ENCODE measurements around the gene GDF10.

GDF10 gene

DNA sequence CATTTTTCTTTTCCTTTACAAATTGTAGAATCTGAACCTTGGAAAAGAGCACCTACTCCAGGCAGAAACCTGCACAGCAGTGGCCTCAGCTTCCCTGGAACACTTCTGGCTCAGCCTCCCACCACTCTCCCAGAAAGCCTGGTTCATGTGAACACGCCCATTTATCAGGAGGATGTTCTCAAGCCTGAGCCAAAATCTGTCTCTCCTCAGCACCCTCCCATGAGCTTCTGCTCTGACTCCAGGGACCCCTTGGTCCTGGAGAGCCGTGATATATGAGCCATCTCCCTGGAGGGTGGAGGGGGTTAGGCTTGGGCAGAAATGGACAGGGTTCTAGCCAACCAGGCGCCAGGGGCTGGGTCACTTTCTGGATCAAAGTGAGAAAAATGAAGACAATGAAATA is 32.4 kb downstream of the GDF10 start:
- DNase-seq (ENCODE audit: low read depth in 1 of 2, low spot score in 1 of 2), result no peak

DNA sequence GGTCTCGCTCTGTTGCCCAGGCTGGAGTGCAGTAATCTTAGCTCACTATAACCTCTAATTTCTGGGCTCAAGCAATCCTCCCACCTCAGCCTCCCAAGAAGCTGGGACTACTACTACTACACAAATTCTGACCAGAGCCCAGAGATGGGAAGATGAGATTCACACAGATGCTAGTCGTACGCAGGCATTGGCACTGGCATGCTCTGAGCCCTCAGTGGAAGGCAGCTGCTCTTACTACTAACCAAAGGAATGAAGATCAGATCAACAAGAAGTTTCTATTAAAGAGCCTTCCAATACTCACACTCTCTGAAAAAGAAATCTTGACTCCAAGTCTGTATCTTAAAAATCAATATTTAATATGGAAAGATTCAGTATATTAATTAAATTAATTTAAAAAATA is 32.9 kb downstream of the GDF10 start:
- DNase-seq (ENCODE audit: low read depth in 1 of 2, low spot score in 1 of 2), result no peak

DNA sequence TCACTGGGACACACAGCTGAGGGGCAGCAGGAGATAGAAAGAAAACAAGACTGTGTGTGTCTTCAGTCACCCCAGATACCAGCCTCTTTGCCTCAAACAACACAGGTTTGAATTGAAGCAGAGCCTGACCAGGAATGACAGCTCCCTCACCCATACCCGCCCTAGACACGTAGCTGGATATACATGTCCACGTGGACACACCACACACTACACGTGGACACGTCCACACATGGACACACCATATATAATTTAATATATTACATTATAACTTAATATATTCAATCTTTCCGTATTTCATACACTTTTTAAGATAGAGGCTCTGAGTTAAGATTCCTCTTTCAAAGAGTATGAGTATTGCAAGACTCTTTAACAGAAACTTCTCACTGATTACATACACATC is 33.5 kb downstream of the GDF10 start:
- DNase-seq (ENCODE audit: low read depth in 1 of 2, low spot score in 1 of 2), result no peak

DNA sequence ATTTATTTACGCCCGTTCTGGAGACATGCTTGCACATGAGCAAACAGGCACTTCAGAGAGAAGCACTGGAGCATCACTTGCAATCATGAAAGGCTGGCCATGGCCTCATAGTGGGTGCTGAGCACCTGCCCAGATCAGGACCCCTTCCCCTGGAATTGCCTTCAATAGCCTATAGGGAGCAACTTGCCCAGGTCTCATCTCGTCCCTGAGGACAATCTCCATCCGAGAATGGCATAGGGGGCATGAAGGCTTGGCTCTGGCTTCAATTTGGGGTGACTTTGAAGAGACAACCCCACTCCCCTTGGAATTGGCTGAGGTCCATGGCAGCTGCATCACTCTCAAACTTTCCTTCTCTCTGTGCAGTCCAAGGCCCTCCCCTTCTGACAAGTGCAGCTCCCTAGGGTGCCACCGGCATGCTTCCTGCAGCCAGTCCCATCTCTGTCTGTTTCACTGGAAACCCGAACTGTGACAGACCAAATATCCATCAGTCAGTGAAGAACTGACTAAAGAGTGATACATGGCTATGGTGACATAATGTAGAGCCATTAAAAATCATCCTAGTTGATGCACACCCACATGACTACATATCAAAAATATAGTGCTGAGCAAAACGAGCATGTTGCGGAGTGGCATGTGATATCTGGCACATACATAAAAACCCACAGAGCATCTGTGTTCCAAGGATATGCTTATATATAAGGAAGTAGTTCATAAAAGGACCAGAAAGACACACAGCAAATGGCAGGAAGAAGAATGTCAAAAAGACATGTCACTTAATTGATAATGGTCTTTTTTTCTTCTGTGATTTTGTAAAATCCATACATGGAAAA is 34.7 kb downstream of the GDF10 start:
- DNase-seq (ENCODE audit: low read depth in 1 of 2, low spot score in 1 of 2), result no peak

DNA sequence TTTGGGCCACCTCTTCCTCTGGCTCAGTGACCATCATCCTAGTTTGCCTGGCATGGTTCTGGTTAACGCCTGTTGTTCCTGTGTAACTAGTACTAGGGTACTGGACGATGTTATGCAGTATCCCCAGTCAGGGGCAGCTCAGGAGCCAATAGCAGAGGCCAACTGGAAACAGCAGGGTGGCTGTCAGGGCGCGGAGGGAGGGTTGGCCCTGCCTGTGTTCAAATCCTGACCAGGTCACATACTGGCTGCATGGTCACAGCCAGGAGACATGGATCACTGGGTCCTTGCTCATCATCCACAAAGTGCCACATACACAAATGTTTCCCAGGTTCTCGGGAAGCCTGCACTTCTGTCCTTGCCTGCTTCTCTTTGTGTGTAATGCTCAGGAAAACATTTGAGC is 35.9 kb downstream of the GDF10 start:
- DNase-seq (ENCODE audit: low read depth in 1 of 2, low spot score in 1 of 2), result no peak

DNA sequence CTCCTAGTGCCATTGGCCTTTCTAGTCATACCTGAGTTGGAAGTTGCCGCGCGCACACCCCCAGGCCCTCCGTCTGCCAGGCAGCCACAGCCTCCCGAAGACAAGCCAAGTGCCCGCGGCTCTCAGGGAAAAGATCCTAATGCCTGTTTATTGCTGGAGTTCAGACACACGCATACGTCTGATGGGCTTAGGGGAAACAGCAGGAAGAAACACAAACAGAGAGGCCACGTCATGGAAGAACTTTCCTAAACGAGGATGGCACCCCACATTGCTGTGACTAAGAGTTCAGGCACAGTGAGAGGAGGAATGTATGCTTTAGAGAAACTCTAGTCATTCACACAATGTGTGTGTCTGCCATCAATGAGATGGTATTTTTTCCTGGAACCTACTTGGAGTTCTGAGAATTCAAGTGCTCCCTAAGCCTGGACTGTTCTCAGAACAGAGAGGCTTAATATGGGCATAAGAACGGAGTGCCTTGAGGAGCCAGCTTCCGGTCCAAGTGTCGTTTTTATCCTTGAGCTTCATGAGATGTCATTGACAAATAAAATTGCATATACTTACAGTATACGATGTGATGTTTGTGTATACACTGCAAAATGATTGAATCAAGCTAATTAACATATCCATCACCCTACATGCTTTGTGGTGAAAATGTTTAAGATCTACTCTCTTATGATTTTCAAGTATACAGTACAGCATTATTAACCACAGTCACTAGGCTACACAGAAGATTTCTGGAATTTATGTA is 36.6 kb downstream of the GDF10 start:
- DNase-seq (ENCODE audit: low read depth in 1 of 2, low spot score in 1 of 2), result no peak

DNA sequence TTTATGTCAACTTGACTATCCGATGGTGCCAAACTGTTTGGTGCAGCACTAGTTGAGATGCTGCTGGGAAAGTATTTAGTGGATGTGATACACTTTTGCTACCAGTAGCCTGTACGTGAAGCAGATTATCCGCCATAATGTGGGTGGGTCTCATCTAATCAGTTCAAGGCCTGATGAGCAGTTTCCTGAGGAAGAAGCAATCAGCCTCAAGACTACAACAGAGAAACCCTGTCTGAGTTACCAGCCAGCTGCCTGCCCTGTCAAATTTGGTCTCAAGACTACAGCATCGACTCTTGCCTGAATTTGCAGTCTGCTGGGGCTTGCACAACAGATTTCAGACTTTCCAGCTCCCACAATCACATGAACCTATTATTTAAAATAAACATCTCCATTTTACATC is 37.3 kb downstream of the GDF10 start:
- DNase-seq (ENCODE audit: low read depth in 1 of 2, low spot score in 1 of 2), result no peak

DNA sequence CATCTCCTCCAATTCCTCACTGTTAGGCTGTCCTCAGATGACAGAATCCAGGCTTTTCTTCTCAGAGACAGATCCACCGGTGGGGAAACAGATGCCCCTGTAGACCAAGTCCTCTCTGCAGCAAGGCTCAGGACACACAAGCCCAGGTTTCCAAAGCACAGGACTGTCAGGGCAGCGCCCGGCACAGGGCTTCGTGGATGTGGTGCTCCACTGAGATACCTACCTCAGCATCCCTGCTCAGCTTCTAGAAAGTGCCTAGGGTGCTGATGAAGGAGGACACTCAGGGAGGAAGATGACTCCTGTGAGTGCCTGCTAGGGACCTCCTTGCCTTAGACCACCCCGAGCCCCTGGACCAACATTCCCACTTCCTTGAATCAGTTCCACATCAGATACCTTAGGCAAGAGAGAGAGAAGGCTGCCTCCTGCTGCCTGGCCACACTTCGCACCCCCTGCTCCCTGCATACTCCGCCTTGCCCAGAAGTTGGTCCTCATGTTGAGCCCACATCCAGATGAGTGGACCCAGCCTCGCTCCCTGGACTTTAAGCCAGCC is 39.3 kb downstream of the GDF10 start:
- no peak for DNase-seq (ENCODE audit: low read depth in 1 of 2, low spot score in 1 of 2)

DNA sequence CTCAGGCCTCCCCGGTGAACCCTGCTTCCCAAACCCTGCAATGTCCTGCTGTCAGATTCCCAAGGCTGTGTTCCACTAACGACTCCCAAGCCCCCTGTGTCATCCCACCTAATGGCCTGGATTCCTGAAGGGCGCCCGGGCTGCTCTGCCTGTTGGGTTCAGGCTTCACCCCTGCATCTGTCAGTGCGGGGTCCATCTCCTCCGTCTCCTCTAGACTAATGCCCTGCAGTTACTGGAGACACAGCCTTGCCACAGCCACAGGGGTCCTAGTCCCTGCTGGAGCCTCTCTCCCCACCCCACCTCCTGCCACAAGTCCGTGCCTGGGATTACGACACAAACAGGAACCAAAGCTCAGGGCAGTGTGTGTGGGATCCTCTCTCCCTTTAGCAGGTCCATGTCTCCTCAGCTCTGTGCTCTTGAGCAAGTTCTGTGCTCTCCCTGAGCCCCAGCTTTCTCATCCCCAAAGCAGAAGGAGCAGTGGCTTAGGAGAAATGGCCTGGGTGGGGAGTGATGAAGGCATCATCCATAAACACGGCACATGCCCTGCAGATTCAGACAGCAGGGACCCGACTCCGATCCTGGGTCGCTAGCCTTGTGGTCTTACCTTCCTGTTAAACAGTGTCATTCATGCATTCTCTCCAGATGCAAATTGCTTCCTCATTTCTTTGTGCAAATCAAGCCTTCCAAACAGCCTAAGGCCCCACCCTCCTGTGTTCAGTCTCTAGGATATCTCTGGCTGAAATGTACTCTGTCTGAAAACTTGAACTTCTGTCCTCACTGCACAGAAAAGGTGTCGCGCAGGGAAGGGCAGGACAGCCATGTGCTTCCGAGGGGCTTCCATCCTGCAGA is 40.0 kb downstream of the GDF10 start:
- no peak for DNase-seq (ENCODE audit: low read depth in 1 of 2, low spot score in 1 of 2)

DNA sequence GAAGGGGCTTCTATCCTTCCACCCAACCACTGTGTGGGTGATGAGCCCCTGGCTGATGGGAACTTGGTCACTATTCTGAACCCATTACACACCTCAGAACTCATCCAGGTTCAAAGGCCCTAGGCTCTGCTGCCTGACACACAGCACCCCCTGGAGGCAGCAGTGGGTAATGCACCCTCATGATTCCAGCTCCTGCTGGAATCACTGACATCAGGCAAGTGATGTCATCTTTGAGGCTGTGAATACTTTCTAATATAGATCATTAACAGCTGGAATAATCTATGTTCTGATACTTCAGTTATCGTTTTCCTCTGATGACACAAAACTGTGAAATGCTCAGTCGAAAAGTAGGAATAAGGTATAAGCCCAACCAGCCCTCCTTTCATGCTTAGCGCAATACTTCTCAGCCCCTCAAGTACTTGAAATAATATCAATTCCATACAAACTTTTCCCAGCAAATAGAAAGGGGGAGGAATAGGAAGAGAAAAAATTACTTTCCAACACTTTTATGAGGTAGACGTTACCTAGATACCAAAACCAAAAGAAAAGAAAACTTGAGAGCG is 40.7 kb downstream of the GDF10 start:
- DNase-seq (ENCODE audit: low read depth in 1 of 2, low spot score in 1 of 2), result peak; percentile 59 to 63

DNA sequence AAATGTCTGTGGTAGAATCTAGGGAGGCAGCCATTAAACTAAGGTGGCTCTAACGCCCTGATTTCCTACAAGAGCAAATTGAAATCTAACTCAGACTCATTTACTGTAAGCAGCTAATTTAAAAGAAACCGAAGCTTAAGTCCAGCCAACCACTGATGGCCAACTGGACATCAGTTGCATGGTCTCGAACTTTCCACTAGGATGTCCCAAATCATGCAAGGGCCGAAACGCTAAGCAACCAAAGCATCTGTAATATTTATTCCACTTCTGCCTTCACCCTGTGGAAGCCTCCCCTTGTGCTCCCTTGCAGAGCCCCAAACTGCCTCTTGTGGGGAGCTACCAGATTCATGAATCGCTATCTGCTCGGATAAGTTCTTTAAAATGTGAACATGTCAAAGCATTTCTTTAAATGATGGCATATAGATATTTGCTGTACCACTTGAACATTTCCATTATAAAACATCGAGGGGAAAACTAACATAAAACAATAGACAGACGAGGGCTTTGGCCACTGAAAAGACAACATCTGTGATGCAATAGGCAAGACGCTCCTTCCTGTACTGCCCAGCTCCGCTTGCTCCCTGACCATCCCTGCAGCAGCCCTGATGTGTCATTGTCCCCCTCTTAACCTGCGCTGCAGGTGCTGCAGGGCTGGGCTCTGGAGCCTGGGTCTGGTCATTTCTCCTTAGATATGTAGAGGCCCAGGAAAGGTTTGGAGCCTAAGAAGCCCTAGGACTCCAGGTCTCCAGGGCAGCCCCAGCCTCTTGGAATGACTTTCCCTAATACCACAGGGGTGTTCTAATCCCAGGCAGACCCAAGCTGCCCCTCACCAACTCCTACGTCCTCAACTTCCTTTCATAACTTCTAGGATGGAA is 45.2 kb downstream of the GDF10 start:
- DNase-seq (ENCODE audit: low read depth in 1 of 2, low spot score in 1 of 2), result no peak

DNA sequence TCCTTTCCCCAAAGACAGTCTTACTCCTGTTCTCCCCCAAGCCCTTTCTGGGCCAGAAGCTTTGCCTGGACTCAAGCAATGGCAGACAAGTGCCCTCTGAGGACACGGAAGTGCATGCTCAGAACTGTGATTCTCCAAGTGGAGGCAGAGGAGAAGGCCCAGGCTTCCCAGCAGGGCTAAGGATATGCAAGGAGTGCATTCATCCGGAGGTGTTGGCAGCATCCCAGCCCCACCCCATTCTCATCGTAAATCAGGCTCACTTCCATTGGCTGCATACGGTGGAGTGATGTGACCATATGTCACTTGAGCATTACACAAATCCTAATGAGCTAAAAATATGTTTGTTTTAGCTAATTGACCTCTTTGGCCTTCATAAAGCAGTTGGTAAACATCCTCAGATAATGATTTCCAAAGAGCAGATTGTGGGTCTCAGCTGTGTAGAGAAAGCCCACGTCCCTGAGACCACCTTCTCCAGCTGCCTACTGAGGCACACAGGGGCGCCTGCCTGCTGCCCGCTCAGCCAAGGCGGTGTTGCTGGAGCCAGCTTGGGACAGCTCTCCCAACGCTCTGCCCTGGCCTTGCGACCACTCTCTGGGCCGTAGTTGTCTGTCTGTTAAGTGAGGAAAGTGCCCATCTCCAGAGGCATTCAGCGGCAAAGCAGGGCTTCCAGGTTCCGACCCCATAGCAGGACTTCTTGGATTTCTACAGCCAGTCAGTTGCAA is 46.7 kb downstream of the GDF10 start:
- no peak for DNase-seq (ENCODE audit: low read depth in 1 of 2, low spot score in 1 of 2)

DNA sequence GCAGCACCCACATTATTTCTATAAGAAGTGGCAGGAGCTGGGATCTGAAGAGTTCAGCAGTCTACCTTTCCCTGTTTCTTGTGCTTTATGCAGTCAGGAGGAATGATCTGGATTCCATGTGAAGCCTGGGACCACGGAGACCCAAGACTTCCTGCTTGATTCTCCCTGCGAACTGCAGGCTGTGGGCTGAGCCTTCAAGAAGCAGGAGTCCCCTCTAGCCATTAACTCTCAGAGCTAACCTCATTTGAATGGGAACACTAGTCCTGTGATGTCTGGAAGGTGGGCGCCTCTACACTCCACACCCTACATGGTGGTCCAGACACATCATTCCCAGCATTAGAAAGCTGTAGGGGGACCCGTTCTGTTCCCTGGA is 47.3 kb downstream of the GDF10 start:
- no peak for DNase-seq (ENCODE audit: low read depth in 1 of 2, low spot score in 1 of 2)

DNA sequence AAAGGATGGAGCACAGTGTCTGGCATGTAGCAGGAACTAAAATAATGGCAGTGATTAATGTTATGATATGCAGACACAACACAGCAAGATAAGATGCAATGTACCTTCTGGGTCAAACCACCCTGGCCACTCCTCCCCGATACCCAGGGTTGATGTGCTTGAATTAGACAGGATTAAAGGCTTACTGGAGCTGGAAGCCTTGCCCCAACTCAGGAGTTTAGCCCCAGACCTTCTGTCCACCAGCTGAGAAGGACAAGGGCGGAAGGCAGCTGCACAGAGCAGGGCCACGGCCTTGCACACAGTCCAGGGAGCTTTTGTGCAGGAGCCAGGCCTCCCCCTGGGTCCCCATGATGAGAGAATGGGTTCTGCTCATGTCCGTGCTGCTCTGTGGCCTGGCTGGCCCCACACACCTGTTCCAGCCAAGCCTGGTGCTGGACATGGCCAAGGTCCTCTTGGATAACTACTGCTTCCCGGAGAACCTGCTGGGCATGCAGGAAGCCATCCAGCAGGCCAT is 48.2 kb downstream of the GDF10 start, which contains the start of gene RBP3:
TSS of gene RBP3 (plus strand) at position 226 of the 514 bp plus-strand sequence. CDS start at position 348, 122 bp downstream.
- no peak for DNase-seq (ENCODE audit: low read depth in 1 of 2, low spot score in 1 of 2)

DNA sequence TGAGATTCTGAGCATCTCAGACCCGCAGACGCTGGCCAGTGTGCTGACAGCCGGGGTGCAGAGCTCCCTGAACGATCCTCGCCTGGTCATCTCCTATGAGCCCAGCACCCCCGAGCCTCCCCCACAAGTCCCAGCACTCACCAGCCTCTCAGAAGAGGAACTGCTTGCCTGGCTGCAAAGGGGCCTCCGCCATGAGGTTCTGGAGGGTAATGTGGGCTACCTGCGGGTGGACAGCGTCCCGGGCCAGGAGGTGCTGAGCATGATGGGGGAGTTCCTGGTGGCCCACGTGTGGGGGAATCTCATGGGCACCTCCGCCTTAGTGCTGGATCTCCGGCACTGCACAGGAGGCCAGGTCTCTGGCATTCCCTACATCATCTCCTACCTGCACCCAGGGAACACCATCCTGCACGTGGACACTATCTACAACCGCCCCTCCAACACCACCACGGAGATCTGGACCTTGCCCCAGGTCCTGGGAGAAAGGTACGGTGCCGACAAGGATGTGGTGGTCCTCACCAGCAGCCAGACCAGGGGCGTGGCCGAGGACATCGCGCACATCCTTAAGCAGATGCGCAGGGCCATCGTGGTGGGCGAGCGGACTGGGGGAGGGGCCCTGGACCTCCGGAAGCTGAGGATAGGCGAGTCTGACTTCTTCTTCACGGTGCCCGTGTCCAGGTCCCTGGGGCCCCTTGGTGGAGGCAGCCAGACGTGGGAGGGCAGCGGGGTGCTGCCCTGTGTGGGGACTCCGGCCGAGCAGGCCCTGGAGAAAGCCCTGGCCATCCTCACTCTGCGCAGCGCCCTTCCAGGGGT is 48.9 kb downstream of the GDF10 start:
- no peak for DNase-seq (ENCODE audit: low read depth in 1 of 2, low spot score in 1 of 2)

DNA sequence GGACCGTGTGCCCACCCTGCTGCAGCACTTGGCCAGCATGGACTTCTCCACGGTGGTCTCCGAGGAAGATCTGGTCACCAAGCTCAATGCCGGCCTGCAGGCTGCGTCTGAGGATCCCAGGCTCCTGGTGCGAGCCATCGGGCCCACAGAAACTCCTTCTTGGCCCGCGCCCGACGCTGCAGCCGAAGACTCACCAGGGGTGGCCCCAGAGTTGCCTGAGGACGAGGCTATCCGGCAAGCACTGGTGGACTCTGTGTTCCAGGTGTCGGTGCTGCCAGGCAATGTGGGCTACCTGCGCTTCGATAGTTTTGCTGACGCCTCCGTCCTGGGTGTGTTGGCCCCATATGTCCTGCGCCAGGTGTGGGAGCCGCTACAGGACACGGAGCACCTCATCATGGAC is 49.5 kb downstream of the GDF10 start:
- DNase-seq (ENCODE audit: low read depth in 1 of 2, low spot score in 1 of 2), result no peak

DNA sequence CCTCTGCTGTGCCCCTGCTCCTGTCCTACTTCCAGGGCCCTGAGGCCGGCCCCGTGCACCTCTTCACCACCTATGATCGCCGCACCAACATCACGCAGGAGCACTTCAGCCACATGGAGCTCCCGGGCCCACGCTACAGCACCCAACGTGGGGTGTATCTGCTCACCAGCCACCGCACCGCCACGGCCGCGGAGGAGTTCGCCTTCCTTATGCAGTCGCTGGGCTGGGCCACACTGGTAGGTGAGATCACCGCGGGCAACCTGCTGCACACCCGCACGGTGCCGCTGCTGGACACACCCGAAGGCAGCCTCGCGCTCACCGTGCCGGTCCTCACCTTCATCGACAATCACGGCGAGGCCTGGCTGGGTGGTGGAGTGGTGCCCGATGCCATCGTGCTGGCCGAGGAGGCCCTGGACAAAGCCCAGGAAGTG is 50.0 kb downstream of the GDF10 start:
- DNase-seq (ENCODE audit: low read depth in 1 of 2, low spot score in 1 of 2), result no peak

Data from activated CD4-positive, alpha-beta T cell treated with anti-CD3 and anti-CD28 coated beads, Interleukin-2, amount 50 U/mL, for 24 hours (primary cell).